Measurements from ENCODE around the gene NUP210. TPM values are rescaled to one million over a fixed set of nuclear protein-coding genes. Genes with fewer than 3 reads are reported as not detected.
A peak's percentile ranks its signal among the peaks of the same experiment; 100 is the strongest.

NUP210 gene
- total RNA-seq, 1 experiment from 2014 or later, result 11.4 TPM

DNA sequence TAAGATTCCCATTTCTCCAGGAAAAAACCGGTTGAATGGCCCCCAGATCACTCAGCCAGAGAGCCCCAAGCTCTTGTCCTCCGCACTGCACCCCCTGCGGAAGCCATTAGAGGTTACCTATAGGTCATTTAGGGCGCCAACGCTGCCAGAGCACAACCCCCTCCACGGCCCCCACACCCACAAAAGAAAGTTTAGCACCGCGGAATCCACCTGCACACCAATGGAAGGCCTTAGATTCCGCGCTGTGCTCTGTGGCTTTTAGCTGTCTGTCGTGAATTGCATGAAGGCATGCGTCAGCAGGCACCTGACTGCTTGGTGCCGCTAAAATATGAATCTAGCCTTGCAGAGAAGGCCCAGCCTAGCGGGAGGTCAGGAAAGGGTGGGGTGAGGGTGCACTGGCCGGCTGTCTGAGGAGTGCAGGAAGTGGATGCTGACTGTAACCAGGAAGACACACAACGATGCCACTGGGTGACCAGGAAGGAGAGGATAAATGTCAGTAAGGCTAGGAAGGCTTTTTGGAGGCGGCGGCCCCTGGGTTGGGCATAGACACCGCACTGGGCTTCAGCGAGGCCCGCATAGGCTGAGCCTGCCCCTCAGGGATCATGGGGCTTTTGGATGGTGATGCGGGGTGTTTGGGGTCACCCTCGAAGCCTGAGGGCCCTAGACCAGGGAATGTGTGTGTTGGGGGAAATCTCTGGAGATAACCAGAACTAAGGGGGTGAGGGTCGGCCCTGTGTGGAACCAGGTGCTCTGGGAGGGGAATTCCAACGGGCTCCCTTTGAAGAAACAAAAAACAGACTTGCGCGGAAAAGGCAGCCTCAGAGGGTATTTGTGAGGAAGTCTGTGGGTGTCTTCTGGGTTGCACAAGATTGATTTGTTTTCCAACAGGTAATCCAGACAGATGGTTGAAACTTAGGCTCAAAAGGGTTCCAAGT lies 976 bp upstream of the NUP210 start:
- POLR2A ChIA-PET (ENCODE audit: low non-redundant PET), result interaction anchor here (0.5 kb wide), 1 partner anchor 1018 kb away, joined by 4 read pairs; no protein-coding TSS in a partner anchor
- H3K27me3 ChIP-seq (replicated peaks; ENCODE audit: insufficient read depth, low read depth, low read length, poor library complexity), result no peaks in the 10 kb centered on the region

DNA sequence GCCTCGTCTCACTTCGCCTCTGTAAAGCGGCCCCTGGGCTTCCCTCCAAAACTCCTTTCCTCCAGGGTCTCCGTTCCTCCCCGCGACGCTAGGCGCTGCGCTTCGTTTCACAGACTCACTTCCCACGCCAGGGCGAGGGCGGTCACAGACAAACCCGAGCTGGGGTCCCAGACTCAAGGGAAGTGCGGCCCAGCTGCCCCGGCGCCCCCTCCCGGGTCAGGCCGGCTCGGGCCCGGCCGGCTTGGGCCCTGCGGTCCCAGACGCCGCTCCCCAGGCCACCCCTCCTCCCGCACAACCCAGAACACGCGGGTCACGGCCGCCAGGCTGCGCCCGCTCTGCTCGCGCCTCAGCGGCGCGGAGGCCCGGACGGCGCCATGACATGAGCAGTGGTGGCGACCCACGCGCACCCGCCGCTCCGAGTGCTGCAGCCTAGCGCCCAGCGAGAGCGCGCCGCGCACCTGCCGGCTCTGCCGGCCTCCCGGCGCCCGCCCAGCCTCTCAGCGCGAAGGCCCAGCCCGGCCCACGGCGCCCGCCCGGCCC lies 547 bp downstream of the NUP210 start:
- intact Hi-C loops (cut with micrococcal nuclease; ENCODE audit: unreplicated experiment), result no loop called here
- Histone ChIP-seq H3K27ac (ENCODE audit: low read depth, low read length, poor library complexity, severe bottlenecking) (no peak overlapping the region), H3K9me3 (ENCODE audit: low read depth, low read length, poor library complexity, severe bottlenecking) (no peaks in the 10 kb centered on the region), H3K4me3 (ENCODE audit: low read depth, low read length, poor library complexity, severe bottlenecking) (peak overlapping the region; percentile 48), H3K4me1 (ENCODE audit: insufficient read depth, low read length, poor library complexity, severe bottlenecking) (peaks cover 17% of the 10 kb centered on the region), H3K36me3 (ENCODE audit: insufficient read depth, low read length, poor library complexity, severe bottlenecking) (no peaks in the 10 kb centered on the region), H3K27me3 (replicated peaks; ENCODE audit: insufficient read depth, low read depth, low read length, poor library complexity) (no peaks in the 10 kb centered on the region)
- ChIA-PET CTCF (no interaction called here), POLR2A (ENCODE audit: low non-redundant PET) (no interaction called here)
- no peak for DNase-seq (ENCODE audit: low spot score)
- TF ChIP-seq, protein P1, sequence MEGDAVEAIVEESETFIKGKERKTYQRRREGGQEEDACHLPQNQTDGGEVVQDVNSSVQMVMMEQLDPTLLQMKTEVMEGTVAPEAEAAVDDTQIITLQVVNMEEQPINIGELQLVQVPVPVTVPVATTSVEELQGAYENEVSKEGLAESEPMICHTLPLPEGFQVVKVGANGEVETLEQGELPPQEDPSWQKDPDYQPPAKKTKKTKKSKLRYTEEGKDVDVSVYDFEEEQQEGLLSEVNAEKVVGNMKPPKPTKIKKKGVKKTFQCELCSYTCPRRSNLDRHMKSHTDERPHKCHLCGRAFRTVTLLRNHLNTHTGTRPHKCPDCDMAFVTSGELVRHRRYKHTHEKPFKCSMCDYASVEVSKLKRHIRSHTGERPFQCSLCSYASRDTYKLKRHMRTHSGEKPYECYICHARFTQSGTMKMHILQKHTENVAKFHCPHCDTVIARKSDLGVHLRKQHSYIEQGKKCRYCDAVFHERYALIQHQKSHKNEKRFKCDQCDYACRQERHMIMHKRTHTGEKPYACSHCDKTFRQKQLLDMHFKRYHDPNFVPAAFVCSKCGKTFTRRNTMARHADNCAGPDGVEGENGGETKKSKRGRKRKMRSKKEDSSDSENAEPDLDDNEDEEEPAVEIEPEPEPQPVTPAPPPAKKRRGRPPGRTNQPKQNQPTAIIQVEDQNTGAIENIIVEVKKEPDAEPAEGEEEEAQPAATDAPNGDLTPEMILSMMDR (conservative IDR thresholded peaks at IDR 0.05; ENCODE audit: low read depth, low read length), result no peak
- no peak for TF ChIP-seq EZH2 (IDR thresholded peaks at IDR 0.05; ENCODE audit: borderline replicate concordance, low read depth, low read length, poor library complexity, severe bottlenecking)
- BruUV-seq (replicated peaks), result no TSS peak

More for the DNA sequence above, 976 bp upstream of the NUP210 start:
- Histone ChIP-seq H3K4me1 (ENCODE audit: insufficient read depth, low read length, poor library complexity, severe bottlenecking) (peaks cover 17% of the 10 kb centered on the region), H3K36me3 (ENCODE audit: insufficient read depth, low read length, poor library complexity, severe bottlenecking) (no peaks in the 10 kb centered on the region), H3K4me3 (ENCODE audit: low read depth, low read length, poor library complexity, severe bottlenecking) (no peak overlapping the region), H3K9me3 (ENCODE audit: low read depth, low read length, poor library complexity, severe bottlenecking) (no peaks in the 10 kb centered on the region), H3K27ac (ENCODE audit: low read depth, low read length, poor library complexity, severe bottlenecking) (no peak overlapping the region)
- no peak for DNase-seq (ENCODE audit: low spot score)
- TF ChIP-seq, protein P1 (conservative IDR thresholded peaks at IDR 0.05; ENCODE audit: low read depth, low read length), result no peak
- TF ChIP-seq EZH2 (IDR thresholded peaks at IDR 0.05; ENCODE audit: borderline replicate concordance, low read depth, low read length, poor library complexity, severe bottlenecking), result no peak
- CTCF ChIA-PET, result no interaction called here
- intact Hi-C loops (cut with micrococcal nuclease; ENCODE audit: unreplicated experiment), result no loop called here
- BruUV-seq (replicated peaks), result no TSS peak

DNA sequence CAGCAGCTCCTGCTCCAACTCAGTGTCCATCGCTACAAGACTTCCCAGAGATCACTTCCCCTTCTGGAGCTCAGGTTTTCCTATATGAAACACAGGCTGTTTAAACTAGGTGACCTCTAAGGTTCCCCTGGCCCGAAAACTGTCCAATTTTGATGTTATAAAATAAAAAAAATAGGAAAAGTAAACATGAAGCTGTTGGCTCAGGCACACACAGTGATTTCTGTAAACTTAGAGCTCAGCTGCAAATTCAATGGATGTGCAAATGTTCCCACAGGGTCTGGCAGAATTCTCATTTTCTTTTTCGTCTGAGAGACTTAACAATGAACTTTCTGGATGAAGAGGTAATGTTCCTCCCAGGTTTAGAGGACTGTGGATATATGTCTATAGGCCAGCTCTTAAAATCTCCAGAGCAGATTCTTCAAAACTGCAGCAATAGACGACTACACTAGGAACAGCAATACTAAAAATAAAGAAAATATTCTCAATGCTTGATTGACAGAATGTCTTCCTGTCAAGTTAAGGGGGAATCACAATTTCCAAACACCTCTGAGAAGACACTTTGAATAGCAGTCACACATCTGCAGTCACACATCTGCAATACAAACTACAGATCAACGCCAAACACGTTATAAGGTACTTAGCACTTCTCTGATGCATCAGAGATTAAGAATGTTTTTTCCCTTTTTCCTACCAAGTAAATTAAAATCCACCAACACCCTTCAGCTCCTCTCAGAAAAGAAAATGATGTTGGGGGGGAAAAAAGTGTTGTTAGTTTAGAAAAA lies 2.8 kb downstream of the NUP210 start:
- H3K27me3 ChIP-seq (replicated peaks; ENCODE audit: insufficient read depth, low read depth, low read length, poor library complexity), result no peaks in the 10 kb centered on the region
- peaks cover 17% of the 10 kb centered on the region for H3K4me1 ChIP-seq (ENCODE audit: insufficient read depth, low read length, poor library complexity, severe bottlenecking)
- TSS peak; percentile 30 for BruUV-seq (replicated peaks)
- H3K9me3 ChIP-seq (ENCODE audit: low read depth, low read length, poor library complexity, severe bottlenecking), result no peaks in the 10 kb centered on the region
- H3K36me3 ChIP-seq (ENCODE audit: insufficient read depth, low read length, poor library complexity, severe bottlenecking), result no peaks in the 10 kb centered on the region
- no peak for DNase-seq (ENCODE audit: low spot score)
- no peak overlapping the region for H3K27ac ChIP-seq (ENCODE audit: low read depth, low read length, poor library complexity, severe bottlenecking)
- H3K4me3 ChIP-seq (ENCODE audit: low read depth, low read length, poor library complexity, severe bottlenecking), result no peak overlapping the region
- intact Hi-C loops (cut with micrococcal nuclease; ENCODE audit: unreplicated experiment), result no loop called here
- ChIA-PET POLR2A (ENCODE audit: low non-redundant PET) (no interaction called here), CTCF (interaction anchor here (1.6 kb wide), 1 partner anchor 326 kb away, joined by 3 read pairs; no protein-coding TSS in a partner anchor)
- TF ChIP-seq, protein P1 (conservative IDR thresholded peaks at IDR 0.05; ENCODE audit: low read depth, low read length), result no peak
- no peak for TF ChIP-seq EZH2 (IDR thresholded peaks at IDR 0.05; ENCODE audit: borderline replicate concordance, low read depth, low read length, poor library complexity, severe bottlenecking)

Measured in A673 (cell line).